ENCODE results near the gene KREMEN2. TPM values are rescaled to one million over a fixed set of nuclear protein-coding genes. Genes with fewer than 3 reads are reported as not detected.

Gene KREMEN2
- total and polyA plus RNA-seq, 9 of the 15 experiments (the other 6 are each of a cell fraction or from before 2014, with no cell fraction given), result 0.04 to 7.7 (median 1.5) TPM; not detected in 1

DNA sequence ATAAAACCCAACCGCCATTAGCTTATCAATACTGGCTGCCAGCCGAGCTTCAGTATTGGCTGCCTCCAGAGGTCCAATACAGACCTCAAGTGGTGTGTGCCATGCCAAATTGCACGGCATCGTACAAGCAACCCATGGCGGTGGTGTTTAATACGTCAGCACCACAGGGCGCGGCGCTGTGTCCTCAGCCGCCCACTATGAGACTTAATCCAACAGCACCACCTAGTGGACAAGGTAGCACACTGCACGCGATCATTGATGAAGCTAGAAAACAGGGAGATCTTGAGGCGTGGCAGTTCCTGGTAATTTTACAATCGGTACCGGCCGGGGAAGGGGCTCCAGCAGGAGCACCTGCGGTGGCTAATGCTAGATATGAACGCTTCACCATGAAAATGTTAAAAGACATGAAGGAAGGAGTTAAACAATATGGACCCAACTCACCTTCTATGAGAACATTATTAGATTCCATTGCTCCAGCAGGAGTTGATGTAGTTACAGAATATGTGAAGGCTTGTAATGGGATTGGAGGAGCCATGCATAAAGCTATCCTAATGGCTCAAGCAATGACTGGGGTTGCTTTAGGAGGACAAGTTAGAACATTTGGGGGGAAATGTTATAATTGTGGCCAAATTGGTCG lies 36.9 kb upstream of the KREMEN2 start (continued):
- TF ChIP-seq, protein P1, sequence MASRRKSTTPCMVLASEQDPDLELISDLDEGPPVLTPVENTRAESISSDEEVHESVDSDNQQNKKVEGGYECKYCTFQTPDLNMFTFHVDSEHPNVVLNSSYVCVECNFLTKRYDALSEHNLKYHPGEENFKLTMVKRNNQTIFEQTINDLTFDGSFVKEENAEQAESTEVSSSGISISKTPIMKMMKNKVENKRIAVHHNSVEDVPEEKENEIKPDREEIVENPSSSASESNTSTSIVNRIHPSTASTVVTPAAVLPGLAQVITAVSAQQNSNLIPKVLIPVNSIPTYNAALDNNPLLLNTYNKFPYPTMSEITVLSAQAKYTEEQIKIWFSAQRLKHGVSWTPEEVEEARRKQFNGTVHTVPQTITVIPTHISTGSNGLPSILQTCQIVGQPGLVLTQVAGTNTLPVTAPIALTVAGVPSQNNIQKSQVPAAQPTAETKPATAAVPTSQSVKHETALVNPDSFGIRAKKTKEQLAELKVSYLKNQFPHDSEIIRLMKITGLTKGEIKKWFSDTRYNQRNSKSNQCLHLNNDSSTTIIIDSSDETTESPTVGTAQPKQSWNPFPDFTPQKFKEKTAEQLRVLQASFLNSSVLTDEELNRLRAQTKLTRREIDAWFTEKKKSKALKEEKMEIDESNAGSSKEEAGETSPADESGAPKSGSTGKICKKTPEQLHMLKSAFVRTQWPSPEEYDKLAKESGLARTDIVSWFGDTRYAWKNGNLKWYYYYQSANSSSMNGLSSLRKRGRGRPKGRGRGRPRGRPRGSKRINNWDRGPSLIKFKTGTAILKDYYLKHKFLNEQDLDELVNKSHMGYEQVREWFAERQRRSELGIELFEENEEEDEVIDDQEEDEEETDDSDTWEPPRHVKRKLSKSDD (conservative IDR thresholded peaks at IDR 0.05; ENCODE audit: low read length), result no peak
- TF ChIP-seq SMAD2 (IDR thresholded peaks at IDR 0.05; ENCODE audit: low read depth, low read length) (no peak), CSDE1 (IDR thresholded peaks at IDR 0.05) (no peak), TAF9B (IDR thresholded peaks at IDR 0.05; ENCODE audit: partially characterized antibody) (no peak), TBL1XR1 (IDR thresholded peaks at IDR 0.05; ENCODE audit: low read length in 2 of 2) (no peak), GABPB1 (CRISPR knock-in tag; IDR thresholded peaks at IDR 0.05) (no peak), ZNF780A (CRISPR knock-in tag; IDR thresholded peaks at IDR 0.05) (no peak), KDM4B (IDR thresholded peaks at IDR 0.05; ENCODE audit: borderline replicate concordance in 2 of 2, low read depth in 1 of 2) (no peak), SIRT6 (IDR thresholded peaks at IDR 0.05; ENCODE audit: low read depth, low read length) (no peak), TAF1 (IDR thresholded peaks at IDR 0.05; ENCODE audit: control insufficient read depth, extremely low read depth, insufficient read depth, low read length, severe bottlenecking) (no peak)
- TF ChIP-seq, protein P2, sequence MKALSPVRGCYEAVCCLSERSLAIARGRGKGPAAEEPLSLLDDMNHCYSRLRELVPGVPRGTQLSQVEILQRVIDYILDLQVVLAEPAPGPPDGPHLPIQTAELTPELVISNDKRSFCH (CRISPR knock-in tag; IDR thresholded peaks at IDR 0.05), result no peak
- TF ChIP-seq, protein P2 (tag; IDR thresholded peaks at IDR 0.05), result no peak
- TF ChIP-seq, protein P3, sequence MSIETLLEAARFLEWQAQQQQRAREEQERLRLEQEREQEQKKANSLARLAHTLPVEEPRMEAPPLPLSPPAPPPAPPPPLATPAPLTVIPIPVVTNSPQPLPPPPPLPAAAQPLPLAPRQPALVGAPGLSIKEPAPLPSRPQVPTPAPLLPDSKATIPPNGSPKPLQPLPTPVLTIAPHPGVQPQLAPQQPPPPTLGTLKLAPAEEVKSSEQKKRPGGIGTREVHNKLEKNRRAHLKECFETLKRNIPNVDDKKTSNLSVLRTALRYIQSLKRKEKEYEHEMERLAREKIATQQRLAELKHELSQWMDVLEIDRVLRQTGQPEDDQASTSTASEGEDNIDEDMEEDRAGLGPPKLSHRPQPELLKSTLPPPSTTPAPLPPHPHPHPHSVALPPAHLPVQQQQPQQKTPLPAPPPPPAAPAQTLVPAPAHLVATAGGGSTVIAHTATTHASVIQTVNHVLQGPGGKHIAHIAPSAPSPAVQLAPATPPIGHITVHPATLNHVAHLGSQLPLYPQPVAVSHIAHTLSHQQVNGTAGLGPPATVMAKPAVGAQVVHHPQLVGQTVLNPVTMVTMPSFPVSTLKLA (conservative IDR thresholded peaks at IDR 0.05), result peak in 1 of 2 experiments; percentile 63; a peak in 3 of 4 replicates
- TF ChIP-seq, protein P4, sequence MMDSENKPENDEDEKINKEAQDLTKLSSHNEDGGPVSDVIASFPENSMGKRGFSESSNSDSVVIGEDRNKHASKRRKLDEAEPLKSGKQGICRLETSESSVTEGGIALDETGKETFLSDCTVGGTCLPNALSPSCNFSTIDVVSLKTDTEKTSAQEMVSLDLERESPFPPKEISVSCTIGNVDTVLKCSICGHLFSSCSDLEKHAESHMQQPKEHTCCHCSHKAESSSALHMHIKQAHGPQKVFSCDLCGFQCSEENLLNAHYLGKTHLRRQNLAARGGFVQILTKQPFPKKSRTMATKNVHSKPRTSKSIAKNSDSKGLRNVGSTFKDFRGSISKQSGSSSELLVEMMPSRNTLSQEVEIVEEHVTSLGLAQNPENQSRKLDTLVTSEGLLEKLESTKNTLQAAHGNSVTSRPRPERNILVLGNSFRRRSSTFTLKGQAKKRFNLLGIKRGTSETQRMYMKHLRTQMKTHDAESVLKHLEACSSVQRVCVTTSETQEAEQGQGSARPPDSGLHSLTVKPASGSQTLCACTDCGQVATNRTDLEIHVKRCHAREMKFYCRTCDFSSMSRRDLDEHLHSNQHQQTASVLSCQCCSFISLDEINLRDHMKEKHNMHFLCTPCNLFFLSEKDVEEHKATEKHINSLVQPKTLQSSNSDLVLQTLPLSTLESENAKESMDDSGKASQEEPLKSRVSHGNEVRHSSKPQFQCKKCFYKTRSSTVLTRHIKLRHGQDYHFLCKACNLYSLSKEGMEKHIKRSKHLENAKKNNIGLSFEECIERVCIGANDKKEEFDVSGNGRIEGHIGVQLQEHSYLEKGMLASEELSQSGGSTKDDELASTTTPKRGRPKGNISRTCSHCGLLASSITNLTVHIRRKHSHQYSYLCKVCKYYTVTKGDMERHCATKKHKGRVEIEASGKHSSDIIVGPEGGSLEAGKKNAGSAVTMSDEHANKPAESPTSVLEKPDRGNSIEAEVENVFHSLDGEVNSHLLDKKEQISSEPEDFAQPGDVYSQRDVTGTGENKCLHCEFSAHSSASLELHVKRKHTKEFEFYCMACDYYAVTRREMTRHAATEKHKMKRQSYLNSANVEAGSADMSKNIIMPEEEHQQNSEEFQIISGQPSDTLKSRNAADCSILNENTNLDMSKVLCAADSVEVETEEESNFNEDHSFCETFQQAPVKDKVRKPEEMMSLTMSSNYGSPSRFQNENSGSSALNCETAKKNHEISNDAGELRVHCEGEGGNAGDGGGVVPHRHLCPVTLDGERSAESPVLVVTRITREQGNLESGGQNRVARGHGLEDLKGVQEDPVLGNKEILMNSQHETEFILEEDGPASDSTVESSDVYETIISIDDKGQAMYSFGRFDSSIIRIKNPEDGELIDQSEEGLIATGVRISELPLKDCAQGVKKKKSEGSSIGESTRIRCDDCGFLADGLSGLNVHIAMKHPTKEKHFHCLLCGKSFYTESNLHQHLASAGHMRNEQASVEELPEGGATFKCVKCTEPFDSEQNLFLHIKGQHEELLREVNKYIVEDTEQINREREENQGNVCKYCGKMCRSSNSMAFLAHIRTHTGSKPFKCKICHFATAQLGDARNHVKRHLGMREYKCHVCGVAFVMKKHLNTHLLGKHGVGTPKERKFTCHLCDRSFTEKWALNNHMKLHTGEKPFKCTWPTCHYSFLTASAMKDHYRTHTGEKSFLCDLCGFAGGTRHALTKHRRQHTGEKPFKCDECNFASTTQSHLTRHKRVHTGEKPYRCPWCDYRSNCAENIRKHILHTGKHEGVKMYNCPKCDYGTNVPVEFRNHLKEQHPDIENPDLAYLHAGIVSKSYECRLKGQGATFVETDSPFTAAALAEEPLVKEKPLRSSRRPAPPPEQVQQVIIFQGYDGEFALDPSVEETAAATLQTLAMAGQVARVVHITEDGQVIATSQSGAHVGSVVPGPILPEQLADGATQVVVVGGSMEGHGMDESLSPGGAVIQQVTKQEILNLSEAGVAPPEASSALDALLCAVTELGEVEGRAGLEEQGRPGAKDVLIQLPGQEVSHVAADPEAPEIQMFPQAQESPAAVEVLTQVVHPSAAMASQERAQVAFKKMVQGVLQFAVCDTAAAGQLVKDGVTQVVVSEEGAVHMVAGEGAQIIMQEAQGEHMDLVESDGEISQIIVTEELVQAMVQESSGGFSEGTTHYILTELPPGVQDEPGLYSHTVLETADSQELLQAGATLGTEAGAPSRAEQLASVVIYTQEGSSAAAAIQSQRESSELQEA (IDR thresholded peaks at IDR 0.05; ENCODE audit: low read depth), result no peak

Data from K562 (cell line).